NAMALWA (cell line): ENCODE results near the gene NUDT5.

Experiments
- DNase-seq: peaks from one replicate; pipeline ENCODE4 v3.0.0-alpha.2; 2015; ENCODE audit warnings: low spot score

The NUDT5 gene

DNA sequence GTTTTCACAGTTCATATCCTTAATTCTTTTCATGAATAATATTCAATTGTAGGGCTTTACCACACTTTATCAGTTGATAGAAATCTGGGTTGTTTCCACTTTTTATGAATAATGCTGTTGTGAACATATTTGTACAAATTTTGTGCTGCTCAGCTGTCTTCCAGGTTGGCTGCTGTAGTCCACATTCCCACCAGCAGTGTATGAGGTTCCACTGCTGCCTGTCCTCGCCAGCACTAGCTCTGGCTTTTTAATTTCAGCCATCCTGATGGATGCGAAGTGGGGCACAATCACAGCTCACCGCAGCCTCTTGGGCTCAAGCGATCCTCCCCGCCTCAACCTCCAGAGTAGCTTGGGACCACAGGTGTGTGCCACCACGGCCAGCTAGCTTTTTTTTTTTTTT lies 32.8 kb downstream of the NUDT5 start:
- DNase-seq: no peak

DNA sequence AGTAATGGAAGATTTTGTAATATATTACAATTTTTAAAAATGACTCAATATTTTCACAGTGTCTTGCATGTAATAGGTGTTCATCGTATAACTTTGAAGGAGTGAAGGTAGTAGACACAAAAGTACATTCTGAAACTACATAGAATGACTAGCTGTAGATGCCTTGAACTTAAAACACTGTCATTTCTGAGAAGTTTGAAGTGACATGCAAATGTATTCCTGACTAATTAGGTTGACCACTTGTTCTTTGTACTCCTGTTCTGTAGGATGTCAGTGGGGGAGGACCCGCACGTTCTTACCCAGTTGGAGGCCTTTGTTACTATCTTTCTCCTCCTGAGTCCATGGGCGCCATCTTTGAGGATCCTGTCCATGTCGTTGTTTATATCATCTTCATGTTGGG lies 35.0 kb downstream of the NUDT5 start:
- DNase-seq: no peak

DNA sequence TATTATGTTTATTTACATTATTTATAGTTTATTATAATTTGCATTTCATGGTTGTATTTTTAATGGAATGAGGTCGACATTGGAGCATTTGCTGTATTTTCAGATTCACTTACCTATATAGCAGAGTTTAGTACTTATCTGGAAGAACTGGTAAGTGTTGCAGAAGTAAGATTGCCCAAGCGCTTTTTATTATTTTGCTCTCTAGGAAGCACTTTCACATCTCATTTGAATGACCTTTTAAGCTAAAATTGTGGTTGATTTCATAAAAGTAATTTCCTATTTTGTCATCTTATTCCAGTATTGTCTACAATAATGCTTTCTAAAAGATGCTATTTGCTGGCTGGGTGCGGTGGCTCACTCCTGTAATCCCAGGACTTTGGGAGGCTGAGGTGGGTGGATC lies 37.6 kb downstream of the NUDT5 start:
- DNase-seq: no peak

DNA sequence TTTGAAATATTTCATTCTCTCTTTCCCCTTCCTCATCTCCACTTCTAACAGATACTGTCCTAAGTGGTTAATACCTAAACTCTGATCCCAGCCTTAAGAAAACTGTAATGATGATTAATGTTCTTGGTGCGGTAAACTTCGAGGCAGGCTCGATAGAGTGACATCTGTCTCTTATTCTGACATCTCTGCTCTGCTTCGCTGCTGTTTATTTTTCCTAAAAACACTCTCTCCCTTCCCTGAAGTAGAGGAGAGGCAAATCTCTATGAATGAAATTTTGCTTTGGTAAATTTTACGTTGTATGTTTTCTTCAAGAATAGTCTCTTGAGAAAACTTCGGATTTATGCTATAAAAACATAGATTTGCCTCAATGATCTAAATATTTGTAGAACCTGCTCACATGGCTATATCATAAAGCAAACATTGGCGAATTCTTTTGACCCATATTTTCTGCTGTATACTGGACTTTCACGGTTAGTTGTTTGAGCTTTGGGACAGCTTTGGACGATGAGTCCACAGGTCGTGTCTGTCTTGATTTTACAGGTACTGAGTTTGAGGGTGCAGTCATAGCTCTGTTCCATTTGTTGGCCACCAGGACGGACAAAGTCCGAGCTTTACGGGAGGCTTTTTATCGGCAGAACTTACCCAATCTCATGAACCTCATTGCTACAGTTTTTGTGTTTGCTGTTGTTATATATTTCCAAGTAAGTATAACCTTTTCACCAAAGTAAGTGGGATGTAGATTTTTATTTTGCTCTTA lies 39.1 kb downstream of the NUDT5 start:
- no peak for DNase-seq

DNA sequence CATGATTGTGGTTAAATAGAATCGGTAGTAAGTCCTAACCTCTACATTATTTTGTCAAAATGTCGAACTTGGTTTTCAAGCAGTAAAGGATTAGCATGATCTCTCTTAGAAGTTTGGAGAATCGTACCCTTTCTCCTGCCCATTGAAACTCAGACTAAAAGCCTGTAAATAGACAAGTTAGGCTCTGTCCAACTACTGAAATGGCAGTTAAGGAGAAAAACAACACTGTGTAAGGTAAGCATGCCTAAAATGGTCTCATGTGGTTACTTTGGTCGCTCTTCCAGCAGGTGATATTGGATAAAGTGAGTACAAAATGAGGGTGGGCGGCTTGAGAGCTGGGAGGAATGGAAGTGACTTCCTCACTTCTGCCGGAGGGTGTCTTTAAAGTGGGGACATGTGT lies 41.2 kb downstream of the NUDT5 start:
- no peak for DNase-seq

DNA sequence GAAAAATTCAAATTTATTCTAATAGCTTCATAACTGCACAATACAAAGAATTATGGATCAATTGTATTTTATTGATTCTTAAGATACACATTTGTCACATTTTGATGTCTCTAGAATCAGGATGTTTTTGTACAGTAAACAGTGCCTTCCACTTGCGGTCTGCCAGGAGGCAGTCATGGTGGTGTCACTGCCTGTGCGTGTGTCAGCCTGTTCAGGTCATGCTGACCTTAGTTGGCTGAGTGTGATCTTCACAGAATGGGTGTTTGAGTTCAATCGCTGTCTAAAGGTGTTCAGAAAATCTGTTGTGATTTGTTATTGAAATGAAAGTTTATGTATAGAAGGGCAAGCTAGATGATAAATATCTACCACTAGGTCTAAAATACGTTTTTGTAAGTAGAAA lies 45.5 kb downstream of the NUDT5 start:
- DNase-seq: no peak

DNA sequence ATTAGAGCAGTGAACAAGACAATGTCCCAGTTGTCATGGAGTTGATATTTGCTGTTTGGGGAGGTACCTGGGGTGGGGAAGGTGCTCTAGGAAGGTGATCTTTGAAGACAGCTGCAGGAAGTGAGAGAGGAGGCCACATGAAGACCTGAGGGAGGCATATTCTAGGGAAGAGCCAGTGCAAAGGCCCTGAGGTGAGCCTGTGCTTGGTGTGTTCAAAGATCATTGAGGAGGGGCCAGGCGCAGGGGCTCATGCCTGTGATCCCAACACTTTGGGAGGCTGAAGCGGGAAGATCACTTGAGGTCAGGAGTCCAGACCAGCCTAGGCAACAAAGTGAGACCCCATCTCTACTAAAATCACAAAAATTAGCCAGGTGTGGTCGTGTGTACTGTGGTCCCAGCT lies 51.2 kb downstream of the NUDT5 start:
- DNase-seq: no peak

DNA sequence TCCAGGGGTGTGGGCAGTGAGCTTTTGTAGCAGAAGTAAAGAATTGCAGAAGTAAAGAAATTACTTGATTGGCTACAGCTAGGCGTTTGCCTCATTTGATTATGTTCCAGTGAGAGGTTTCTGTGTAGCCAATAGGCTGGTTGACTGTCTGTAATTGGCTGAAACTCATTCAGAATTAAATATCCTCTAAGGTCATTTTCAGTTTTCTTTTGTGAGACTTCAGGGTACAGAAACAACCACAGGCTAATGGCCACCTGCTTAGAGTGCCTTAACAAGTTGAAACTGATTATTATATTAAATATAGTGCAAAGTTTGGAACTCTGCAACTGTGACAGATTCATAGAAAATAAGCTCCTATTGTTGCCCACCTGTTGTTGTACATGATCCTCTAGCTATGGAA lies 55.7 kb downstream of the NUDT5 start:
- no peak for DNase-seq

DNA sequence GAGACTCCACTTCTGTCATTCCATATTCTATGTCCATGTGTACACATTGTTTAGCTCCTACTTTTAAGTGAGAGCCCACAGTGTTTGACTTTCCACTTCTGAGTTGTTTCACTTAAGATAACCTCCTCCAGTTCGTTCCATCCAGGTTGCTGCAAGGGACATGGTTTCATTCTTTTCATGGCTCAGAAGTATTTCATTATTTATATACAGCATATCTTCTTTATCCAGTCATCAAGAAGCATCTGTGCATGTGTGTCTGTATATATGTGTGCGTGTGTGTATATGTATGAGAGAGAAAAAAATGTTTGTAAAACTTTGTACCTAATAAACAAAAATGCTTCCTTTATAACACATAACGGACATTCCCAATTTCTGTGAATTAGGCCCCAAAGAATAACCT lies 60.1 kb downstream of the NUDT5 start:
- no peak for DNase-seq

DNA sequence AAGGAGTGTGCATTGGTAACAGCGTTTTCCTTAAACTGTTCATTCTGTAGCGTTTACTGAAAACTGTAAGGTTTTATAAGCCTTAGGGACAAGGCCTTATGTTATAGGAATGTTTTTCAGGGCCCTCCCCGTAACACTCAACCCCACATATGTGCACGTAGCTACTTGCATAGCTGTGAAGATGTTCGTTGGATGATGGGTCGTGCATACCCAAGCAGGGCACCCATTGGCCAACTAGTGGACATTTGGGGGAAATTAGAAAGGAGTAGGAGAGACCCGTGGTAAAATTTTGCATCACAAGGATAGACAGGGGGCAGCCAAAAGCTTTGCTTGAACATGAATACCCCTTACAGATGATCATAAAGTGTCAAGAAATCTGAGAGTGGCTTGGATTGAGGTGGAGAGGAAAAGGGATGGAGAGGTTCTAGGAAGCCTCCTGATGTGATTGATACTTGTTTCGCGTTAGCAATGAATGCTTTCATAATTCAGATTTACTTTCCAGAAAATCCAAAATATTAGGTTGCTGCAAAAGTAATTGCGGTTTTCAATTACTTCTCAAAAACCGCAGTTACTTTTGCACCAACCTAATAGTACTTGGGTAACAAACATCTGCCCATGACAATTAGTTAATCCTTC lies 65.3 kb downstream of the NUDT5 start:
- DNase-seq: peak; percentile 92

DNA sequence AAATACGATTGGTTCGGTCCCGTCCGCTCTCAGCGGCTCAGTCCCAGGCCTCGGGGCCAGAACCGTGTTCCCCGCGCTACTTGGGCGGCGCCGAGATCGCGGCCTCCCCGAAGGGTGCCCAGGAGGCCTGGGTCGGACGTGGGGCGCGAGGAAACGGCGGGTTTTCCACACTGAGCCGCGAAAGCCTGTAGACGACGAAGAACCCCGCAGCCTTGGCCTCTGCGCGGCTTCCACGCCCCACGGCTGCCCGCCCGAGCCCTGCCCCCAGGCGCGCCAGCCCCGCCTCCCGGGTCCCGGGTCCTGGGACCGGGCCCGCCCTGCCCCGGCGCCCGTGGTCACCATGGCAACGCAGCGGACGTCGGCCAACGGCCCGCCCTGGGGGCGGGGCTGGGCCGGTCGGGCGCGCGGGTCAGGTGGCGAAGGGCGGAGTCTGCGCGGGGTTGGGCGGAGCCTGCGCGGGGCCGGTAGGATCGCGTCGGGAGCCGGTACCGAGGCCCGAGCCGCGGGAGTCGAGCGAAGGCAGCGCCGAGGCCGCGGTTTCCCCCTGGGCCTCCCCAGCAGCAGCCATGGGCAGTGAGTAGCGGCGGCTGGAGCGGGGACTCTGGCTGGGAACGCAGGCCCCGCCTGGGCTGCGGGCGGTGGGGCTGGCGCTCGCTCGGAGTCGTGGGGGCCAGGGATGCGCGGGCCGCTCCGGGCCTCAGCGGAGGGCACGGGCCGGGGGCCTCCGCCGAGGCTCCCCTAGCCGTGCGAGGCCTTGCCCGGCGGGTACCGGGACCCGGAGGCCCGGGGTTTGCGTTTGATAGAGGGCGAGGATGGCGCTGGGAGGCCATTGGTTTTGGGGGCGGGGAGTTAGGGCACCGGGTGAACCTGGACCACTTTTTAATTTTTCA lies 66.2 kb downstream of the NUDT5 start, which contains the start of gene SEC61A2:
SEC61A2 (plus strand) TSS at position 456 of the 890 bp plus-strand sequence; CDS start at position 567, 111 bp downstream.
- DNase-seq: peak; percentile 96

DNA sequence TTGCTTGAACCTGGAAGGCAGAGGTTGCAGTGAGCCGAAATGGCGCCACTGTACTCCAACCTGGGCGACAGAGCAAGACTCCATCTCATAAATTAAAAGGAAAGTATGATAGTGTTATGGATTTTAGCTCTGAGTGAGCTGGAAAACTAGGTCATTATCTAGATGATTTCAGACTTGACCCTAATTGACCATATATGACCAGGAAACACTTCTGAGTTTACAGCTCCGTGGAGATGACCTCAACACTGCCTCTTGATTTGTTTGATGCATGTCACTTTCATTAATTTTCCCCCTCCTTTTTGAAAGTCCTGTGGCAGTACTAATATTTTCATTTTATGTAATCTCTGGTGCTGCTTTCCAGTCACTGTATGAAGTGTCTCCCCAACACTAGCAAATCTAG lies 74.0 kb downstream of the NUDT5 start:
- DNase-seq: no peak
